Omental fat pad (tissue), 4 donors: ENCODE data around the gene RTL1. TPM values are rescaled to one million over a fixed set of nuclear protein-coding genes. Genes with fewer than 3 reads are reported as not detected.

Experiments
- ATAC-seq: fragments of 150-250 bp; one replicate; pipeline ENCODE4 v1.9.1; 2016; ENCODE audit warnings: mild to moderate bottlenecking, moderate library complexity; ENCODE audit not compliant: low FRiP score
- DNase-seq: peaks from one replicate; pipeline ENCODE4 v3.0.0-alpha.2; 2019; ENCODE audit warnings: low spot score
- CTCF ChIP-seq, 3 donors: fragments of 450-650 bp; IDR thresholded peaks; one replicate each; pipeline ENCODE4 v1.5.1; 2016 to 2017; ENCODE audit warnings: antibody characterized with exemption in 3 of 3, mild to moderate bottlenecking in 3 of 3, moderate library complexity in 2 of 3
- total RNA-seq, 4 donors: library from RNA; depleted of rRNA; stranded (reverse); fragments of >200 nt; gene quantifications; one replicate each; pipeline ENCODE4 v1.1.0, GENCODE V29; 2016

The RTL1 gene
- total RNA-seq, 4 donors from 2014 or later, result not detected

- DNase-seq (peak; percentile 15), ATAC-seq (no peak)
- TF ChIP-seq CTCF (IDR thresholded peaks at IDR 0.05), result no peak
Measured at GRCh38 chr14:100898935-100899883, 4.3 kb downstream of the RTL1 start.

GRCh38 chr14:100898465-100898864, 5.1 kb downstream of the RTL1 start:
- no peak for TF ChIP-seq CTCF (IDR thresholded peaks at IDR 0.05)
- DNase-seq (no peak), ATAC-seq (no peak)

- DNase-seq, result peak; percentile 15
- ATAC-seq, result no peak
- no peak for TF ChIP-seq CTCF (IDR thresholded peaks at IDR 0.05)
Measured at GRCh38 chr14:100896369-100897060, 7.0 kb downstream of the RTL1 start.

- no peak for DNase-seq
- no peak for ATAC-seq
- no peak for TF ChIP-seq CTCF (IDR thresholded peaks at IDR 0.05)
Measured at GRCh38 chr14:100895411-100895810, 8.1 kb downstream of the RTL1 start.

- DNase-seq (no peak), ATAC-seq (no peak)
- TF ChIP-seq CTCF (IDR thresholded peaks at IDR 0.05), result no peak
Measured at GRCh38 chr14:100894416-100894815, 9.1 kb downstream of the RTL1 start.

- ATAC-seq (no peak), DNase-seq (no peak)
- TF ChIP-seq CTCF (IDR thresholded peaks at IDR 0.05), result no peak
Measured at GRCh38 chr14:100893760-100894159, 9.8 kb downstream of the RTL1 start.
